Endothelial cell (in vitro differentiated cells): ENCODE data around the gene PRPSAP1. TPM values are rescaled to one million over a fixed set of nuclear protein-coding genes. Genes with fewer than 3 reads are reported as not detected.

Experiments used
- DNase-seq: peaks from one replicate; pipeline ENCODE4 v3.0.0; 2021; ENCODE audit warnings: low spot score
- H3K27ac Mint-ChIP-seq: one replicate; pipeline ENCODE4 v1.8.0; 2021; ENCODE audit warnings: mixed read lengths, inconsistent platforms; ENCODE audit not compliant: unreplicated experiment
- H3K27me3 Mint-ChIP-seq: one replicate; pipeline ENCODE4 v1.8.0; 2021; ENCODE audit warnings: mild to moderate bottlenecking, moderate library complexity, mixed read lengths, inconsistent platforms; ENCODE audit not compliant: unreplicated experiment
- H3K36me3 Mint-ChIP-seq: one replicate; pipeline ENCODE4 v1.8.0; 2021; ENCODE audit warnings: mild to moderate bottlenecking, low read depth, mixed read lengths, inconsistent platforms; ENCODE audit not compliant: unreplicated experiment
- H3K4me1 Mint-ChIP-seq: one replicate; pipeline ENCODE4 v1.8.0; 2021; ENCODE audit warnings: mild to moderate bottlenecking, mixed read lengths, inconsistent platforms; ENCODE audit not compliant: unreplicated experiment
- H3K4me3 Mint-ChIP-seq: one replicate; pipeline ENCODE4 v1.8.0; 2021; ENCODE audit warnings: mild to moderate bottlenecking, mixed read lengths, inconsistent platforms; ENCODE audit not compliant: unreplicated experiment
- H3K9me3 Mint-ChIP-seq: one replicate; pipeline ENCODE4 v1.8.0; 2021; ENCODE audit warnings: mixed read lengths, inconsistent platforms; ENCODE audit not compliant: unreplicated experiment
- total RNA-seq: library from RNA; stranded (reverse); fragmentation: NEBNext Ultra II Directional; extraction: Animal tissue kit (Norgen Biotek cat#: 25700); gene quantifications from one replicate; pipeline ENCODE4 v1.2.1, GENCODE V29; 2021; ENCODE audit not compliant: unreplicated experiment
- TF ChIP-seq, protein P1 (sequence below): fragments of 200-600 bp; sonication (generic); IDR thresholded peaks from one replicate; pipeline ENCODE4 v1.5.0; 2021; ENCODE audit warnings: antibody characterized with exemption; ENCODE audit not compliant: unreplicated experiment

Gene PRPSAP1
- total RNA-seq, 1 donor from 2014 or later: 136 TPM

DNA sequence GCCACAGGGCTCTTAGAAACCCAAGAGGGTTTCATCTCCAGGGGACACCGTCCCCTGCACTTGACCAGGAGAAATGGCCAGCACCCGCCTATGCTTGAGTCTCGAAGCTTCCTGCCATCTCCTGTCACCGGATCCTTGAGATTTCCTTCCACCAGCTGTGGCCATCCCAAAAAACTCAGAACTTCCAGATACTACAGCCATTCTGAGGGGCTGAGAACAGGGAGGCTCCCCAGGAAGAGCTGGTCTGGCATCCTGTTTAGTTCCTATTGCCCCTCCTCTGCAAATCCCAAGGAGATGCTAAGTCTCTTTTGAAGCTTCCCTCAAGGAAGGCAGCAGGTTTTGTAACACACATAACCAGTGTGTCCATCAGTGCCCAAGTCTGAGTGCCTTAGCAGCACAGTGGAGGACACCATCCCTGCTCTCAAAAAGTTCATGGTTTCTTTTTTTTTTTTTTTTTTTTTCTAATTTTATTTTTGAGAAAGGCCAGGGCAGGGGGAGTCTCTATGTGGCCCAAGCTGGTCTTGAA is 86.6 kb downstream of the PRPSAP1 start:
- peak overlapping the region; percentile 97 for H3K27ac Mint-ChIP-seq
- peaks cover 4% of the 10 kb centered on the region for H3K36me3 Mint-ChIP-seq
- TF ChIP-seq, protein P1, sequence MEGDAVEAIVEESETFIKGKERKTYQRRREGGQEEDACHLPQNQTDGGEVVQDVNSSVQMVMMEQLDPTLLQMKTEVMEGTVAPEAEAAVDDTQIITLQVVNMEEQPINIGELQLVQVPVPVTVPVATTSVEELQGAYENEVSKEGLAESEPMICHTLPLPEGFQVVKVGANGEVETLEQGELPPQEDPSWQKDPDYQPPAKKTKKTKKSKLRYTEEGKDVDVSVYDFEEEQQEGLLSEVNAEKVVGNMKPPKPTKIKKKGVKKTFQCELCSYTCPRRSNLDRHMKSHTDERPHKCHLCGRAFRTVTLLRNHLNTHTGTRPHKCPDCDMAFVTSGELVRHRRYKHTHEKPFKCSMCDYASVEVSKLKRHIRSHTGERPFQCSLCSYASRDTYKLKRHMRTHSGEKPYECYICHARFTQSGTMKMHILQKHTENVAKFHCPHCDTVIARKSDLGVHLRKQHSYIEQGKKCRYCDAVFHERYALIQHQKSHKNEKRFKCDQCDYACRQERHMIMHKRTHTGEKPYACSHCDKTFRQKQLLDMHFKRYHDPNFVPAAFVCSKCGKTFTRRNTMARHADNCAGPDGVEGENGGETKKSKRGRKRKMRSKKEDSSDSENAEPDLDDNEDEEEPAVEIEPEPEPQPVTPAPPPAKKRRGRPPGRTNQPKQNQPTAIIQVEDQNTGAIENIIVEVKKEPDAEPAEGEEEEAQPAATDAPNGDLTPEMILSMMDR: no peak
- no peaks in the 10 kb centered on the region for H3K9me3 Mint-ChIP-seq
- peaks cover 43% of the 10 kb centered on the region for H3K4me1 Mint-ChIP-seq
- H3K27me3 Mint-ChIP-seq: peaks cover 33% of the 10 kb centered on the region
- peak overlapping the region; percentile 94 for H3K4me3 Mint-ChIP-seq
- no peak for DNase-seq

DNA sequence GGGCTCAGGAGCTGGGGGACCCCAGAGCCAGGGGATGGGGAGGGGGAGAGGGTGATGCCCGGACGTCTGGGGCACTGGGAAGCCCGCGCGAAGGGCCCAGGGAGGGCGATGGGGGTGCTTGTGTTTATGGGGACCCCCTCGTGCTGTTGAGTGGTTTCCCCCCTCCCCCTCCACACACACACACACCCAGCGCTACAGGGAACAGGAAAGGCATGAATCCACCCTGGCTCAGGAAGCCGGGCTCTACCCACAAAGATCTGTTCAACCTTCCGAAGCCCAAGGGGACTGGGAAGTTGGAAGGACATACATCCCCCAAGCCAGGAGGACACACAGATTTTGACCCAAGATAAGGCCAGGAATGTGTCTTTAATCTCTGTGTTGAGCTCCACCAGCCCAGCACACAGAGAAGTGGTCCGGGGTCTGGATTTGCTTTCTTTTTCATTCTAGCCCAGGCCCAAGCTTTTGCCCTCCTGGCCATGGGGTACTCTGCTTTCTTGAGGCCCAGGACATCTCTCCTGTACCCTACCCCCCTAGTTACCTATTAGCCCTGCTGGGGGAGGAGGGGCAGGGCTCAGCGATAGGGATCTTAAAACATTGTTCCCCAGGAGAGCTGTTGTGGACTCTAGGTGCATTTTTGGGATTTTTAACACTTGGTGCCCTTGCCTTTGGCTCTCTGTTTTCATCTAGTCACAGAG is 87.3 kb downstream of the PRPSAP1 start:
- no peak for DNase-seq
- Mint-ChIP-seq H3K27ac (peak overlapping the region; percentile 97), H3K4me3 (peak overlapping the region; percentile 94), H3K27me3 (peaks cover 33% of the 10 kb centered on the region), H3K36me3 (peaks cover 4% of the 10 kb centered on the region), H3K9me3 (no peaks in the 10 kb centered on the region), H3K4me1 (peaks cover 50% of the 10 kb centered on the region)
- TF ChIP-seq, protein P1: no peak

DNA sequence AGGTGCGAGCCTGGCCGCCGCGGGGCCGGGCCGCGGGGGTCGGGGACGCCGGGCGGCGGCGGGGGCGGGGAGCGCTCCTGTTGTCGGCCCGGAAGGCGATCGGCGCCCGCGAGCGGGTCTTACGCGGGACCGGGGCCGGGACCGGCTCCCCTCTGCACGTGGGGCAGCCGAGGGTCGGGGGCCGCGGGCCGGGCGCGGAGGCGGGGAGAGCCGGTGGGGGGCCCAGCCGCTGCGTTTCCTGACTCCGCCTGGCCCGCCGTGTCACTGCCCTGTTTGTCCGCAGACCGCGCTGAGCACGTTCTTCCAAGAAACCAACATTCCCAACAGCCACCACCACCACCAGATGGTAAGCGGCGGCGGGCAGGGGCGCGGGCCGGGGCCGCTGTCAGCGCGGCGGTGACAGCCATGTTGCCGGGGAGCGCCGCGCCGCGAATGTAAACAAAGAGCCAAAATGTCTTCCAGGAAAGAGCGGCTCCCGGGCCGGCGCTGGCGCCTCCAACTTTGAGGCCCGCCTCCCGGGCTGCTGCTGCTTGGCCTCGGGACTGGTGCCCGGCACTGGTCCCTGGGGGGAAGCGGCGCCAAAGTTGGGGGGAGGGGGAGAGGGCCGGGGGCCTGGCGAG is 88.0 kb downstream of the PRPSAP1 start:
- Mint-ChIP-seq H3K27me3 (peaks cover 26% of the 10 kb centered on the region), H3K4me1 (peaks cover 50% of the 10 kb centered on the region), H3K27ac (no peak overlapping the region)

DNA sequence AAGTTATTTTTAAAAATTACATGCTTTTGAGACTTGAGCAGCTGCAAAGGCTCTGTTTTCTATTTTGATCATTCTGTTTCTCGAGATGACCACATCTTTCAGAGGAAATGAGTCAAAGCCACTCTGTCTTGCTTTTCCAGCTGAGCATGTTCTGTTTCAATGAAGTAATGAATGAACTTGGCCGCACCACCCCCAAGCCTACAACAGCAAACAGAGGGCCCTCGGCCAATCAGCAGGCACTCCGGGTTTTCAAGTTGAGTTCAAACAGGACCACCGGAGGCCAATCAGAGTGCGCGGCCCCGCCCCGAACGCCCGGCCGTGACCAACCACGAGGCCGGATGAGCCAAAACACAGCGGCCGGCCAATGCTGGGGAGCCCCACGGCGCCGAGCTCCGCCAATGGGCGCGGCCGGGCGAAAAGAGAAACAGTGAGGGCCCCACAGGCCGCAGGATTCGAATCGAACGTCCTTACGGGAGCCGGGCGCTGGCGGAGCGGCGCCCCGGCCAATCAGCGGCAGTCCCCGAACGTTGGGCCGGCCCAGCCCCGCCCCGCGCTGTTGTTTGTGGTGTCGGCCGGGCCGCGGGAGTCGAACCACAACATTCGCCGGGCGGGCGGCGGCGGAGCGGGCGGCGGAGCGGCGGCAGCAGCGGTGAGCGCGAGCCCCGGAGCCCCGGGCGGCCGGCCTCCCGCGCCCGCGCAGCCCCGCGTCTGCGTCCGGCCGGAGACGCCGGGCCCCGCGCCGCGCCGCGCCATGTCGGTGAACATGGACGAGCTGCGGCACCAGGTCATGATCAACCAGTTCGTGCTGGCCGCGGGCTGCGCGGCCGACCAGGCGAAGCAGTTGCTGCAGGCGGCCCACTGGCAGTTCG is 88.7 kb downstream of the PRPSAP1 start, which contains the start of gene UBALD2:
Gene UBALD2, plus strand, starts transcription at position 594 of the 869 bp plus-strand sequence. Its CDS starts 158 bp downstream, at position 752.
- Mint-ChIP-seq H3K9me3 (no peaks in the 10 kb centered on the region), H3K27ac (peak within 1 kb of the TSS; percentile 97), H3K4me1 (peaks cover 51% of the 10 kb centered on the region), H3K36me3 (peaks cover 3% of the 10 kb centered on the region), H3K27me3 (peaks cover 25% of the 10 kb centered on the region), H3K4me3 (peak within 1 kb of the TSS; percentile 94)
- peak; percentile 99 for DNase-seq
- TF ChIP-seq, protein P1: no peak

More for the DNA sequence above, 88.0 kb downstream of the PRPSAP1 start:
- peak; percentile 65 for DNase-seq
- Mint-ChIP-seq H3K9me3 (no peaks in the 10 kb centered on the region), H3K4me3 (peak overlapping the region; percentile 94), H3K36me3 (peaks cover 4% of the 10 kb centered on the region)
- TF ChIP-seq, protein P1: no peak
